ENCODE measurements around the gene PDX1. TPM values are rescaled to one million over a fixed set of nuclear protein-coding genes. Genes with fewer than 3 reads are reported as not detected.
"Not testable (repeated sequence)": the region's sequence is repeated elsewhere in the genome, so short reads cannot be mapped to it uniquely, and the experiment has no call there.

The PDX1 gene
- total and polyA plus RNA-seq, 4 experiments from 2014 or later: not detected

- intact Hi-C loops (cut with micrococcal nuclease): no loop called here
- Mint-ChIP-seq H3K27ac (no peak overlapping the region), H3K4me1 (peaks cover 3 to 22% (median 12%) of the 10 kb centered on the region in 4 donors), H3K27me3 (peaks cover 44 to 56% of the 10 kb centered on the region in 2 donors), H3K9me3 (no peaks in the 10 kb centered on the region), H3K36me3 (no peaks in the 10 kb centered on the region), H3K4me3 (peak overlapping the region in 5 of 8 donors; percentile 1 to 60 (median 46))
- H3K36me3 ChIP-seq (ENCODE audit: insufficient read depth, low read length): no peaks in the 10 kb centered on the region
- H3K4me1 ChIP-seq (ENCODE audit: insufficient read depth, low read length): peaks cover 13% of the 10 kb centered on the region
- H3K27me3 ChIP-seq (ENCODE audit: insufficient read depth, low read length): peaks cover 32% of the 10 kb centered on the region
- ChIA-PET POLR2A (ENCODE audit: partially characterized antibody) (no interaction called here), CTCF (ENCODE audit: partially characterized antibody) (interaction anchor here (0.8 to 1.0 kb wide), 2 partner anchors 9 to 10 kb away, joined by 3 read pairs; no protein-coding TSS in a partner anchor)
- no peak overlapping the region for H3K4me3 ChIP-seq (ENCODE audit: low read length in 2 of 2)
- no peak for DNase-seq
- H3K27ac ChIP-seq (ENCODE audit: low read depth, low read length): no peak overlapping the region
- H3K9me3 ChIP-seq (ENCODE audit: control insufficient read depth in 1 of 2, low read length in 2 of 2): no peaks in the 10 kb centered on the region
Observed at GRCh38 chr13:27961227-27962085, 41.7 kb downstream of the PDX1 start.

DNA sequence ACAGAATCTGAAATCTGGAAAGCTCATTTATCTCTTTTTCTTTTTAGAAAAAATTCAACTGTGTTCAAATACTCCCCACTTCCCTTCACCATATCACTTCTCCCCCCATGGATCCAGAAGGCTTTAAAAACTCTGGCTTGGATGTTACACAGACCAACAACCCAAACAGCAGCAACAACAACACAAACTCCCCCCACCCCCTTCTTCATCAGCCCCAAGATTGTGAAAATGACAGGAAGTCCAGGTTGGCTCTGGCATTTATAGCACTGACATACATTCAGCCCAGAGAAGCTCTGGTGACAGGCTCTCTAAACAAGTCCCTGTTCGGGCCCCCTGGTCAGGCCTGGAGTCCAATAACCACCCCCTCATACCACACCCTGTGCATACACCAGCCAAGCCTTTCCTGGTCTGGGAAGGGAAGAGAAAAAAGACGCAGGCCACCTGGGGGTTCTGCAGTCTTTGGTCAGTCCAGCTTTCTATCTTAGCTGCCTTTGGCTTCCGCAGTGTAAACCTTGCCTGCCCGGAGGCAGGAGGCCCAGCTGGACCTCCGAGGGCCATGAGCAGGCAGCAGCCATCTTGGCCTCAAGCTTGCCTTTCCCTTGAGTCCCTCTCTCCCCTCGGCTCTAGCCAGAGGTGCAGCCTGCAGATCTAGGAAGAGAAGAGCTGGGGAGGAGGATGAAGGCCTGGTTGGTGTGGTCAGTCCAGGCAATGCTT, 42.5 kb downstream of the PDX1 start:
- DNase-seq: no peak
- peak overlapping the region in 4 of 8 donors; percentile 10 to 55 (median 26) for H3K4me3 Mint-ChIP-seq
- peaks cover 44 to 57% of the 10 kb centered on the region in 2 donors for H3K27me3 Mint-ChIP-seq
- H3K27ac Mint-ChIP-seq: no peak overlapping the region
- H3K9me3 Mint-ChIP-seq: no peaks in the 10 kb centered on the region
- intact Hi-C loops (cut with micrococcal nuclease): no loop called here
- H3K27ac ChIP-seq (ENCODE audit: low read depth, low read length): no peak overlapping the region
- no peaks in the 10 kb centered on the region for H3K36me3 ChIP-seq (ENCODE audit: insufficient read depth, low read length)
- H3K27me3 ChIP-seq (ENCODE audit: insufficient read depth, low read length): peaks cover 29% of the 10 kb centered on the region
- H3K4me1 Mint-ChIP-seq: peaks cover 3 to 28% (median 14%) of the 10 kb centered on the region in 4 donors
- no peaks in the 10 kb centered on the region for H3K36me3 Mint-ChIP-seq
- POLR2A ChIA-PET (ENCODE audit: partially characterized antibody): no interaction called here
- H3K4me1 ChIP-seq (ENCODE audit: insufficient read depth, low read length): peaks cover 13% of the 10 kb centered on the region
- CTCF ChIA-PET (ENCODE audit: partially characterized antibody): interaction anchor here (0.8 to 1.0 kb wide), 2 partner anchors 8 to 11 kb away, joined by 3 read pairs; no protein-coding TSS in a partner anchor
- H3K9me3 ChIP-seq (ENCODE audit: control insufficient read depth in 1 of 2, low read length in 2 of 2): no peaks in the 10 kb centered on the region
- no peak overlapping the region for H3K4me3 ChIP-seq (ENCODE audit: low read length in 2 of 2)

GRCh38 chr13:27962982-27963381, 43.2 kb downstream of the PDX1 start:
- POLR2A ChIA-PET (ENCODE audit: partially characterized antibody): no interaction called here

DNA sequence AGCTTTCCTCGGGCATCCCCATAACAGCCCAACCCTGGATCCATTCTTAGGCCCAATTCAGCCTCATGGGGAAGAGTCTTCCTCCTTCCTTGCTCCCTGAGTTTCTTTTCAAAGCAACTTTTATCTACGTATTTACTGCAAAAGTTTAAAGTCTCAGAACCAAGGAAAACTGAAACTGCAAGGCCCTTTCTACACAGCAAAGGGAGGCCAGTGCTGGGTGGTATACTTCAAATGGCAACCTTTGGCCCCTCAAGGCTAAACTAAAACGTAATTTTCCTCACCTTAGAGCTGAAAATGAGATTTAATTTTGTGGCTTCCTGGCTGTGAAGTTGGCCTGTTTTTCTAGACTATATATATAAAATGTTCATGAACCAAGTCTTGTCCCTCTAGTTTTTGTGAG, 43.7 kb downstream of the PDX1 start:
- Mint-ChIP-seq H3K27me3 (peaks cover 52 to 59% of the 10 kb centered on the region in 2 donors), H3K4me3 (no peak overlapping the region), H3K9me3 (no peaks in the 10 kb centered on the region), H3K27ac (no peak overlapping the region), H3K4me1 (peaks cover 3 to 36% (median 18%) of the 10 kb centered on the region in 4 donors), H3K36me3 (no peaks in the 10 kb centered on the region)
- POLR2A ChIA-PET (ENCODE audit: partially characterized antibody): no interaction called here
- H3K4me3 ChIP-seq (ENCODE audit: low read length in 2 of 2): no peak overlapping the region
- no peaks in the 10 kb centered on the region for H3K36me3 ChIP-seq (ENCODE audit: insufficient read depth, low read length)
- intact Hi-C loops (cut with micrococcal nuclease): no loop called here
- DNase-seq: no peak
- no peak overlapping the region for H3K27ac ChIP-seq (ENCODE audit: low read depth, low read length)
- H3K27me3 ChIP-seq (ENCODE audit: insufficient read depth, low read length): peaks cover 27% of the 10 kb centered on the region
- no peaks in the 10 kb centered on the region for H3K9me3 ChIP-seq (ENCODE audit: control insufficient read depth in 1 of 2, low read length in 2 of 2)
- CTCF ChIA-PET (ENCODE audit: partially characterized antibody): no interaction called here
- peaks cover 13% of the 10 kb centered on the region for H3K4me1 ChIP-seq (ENCODE audit: insufficient read depth, low read length)

More at GRCh38 chr13:27962982-27963381, 43.2 kb downstream of the PDX1 start:
- Histone ChIP-seq H3K4me3 (ENCODE audit: low read length in 2 of 2) (no peak overlapping the region), H3K27ac (ENCODE audit: low read depth, low read length) (no peak overlapping the region), H3K4me1 (ENCODE audit: insufficient read depth, low read length) (peaks cover 13% of the 10 kb centered on the region), H3K36me3 (ENCODE audit: insufficient read depth, low read length) (no peaks in the 10 kb centered on the region), H3K9me3 (ENCODE audit: control insufficient read depth in 1 of 2, low read length in 2 of 2) (no peaks in the 10 kb centered on the region), H3K27me3 (ENCODE audit: insufficient read depth, low read length) (peaks cover 31% of the 10 kb centered on the region)
- H3K9me3 Mint-ChIP-seq: no peaks in the 10 kb centered on the region
- peaks cover 3 to 35% (median 18%) of the 10 kb centered on the region in 4 donors for H3K4me1 Mint-ChIP-seq
- intact Hi-C loops (cut with micrococcal nuclease): no loop called here
- H3K27ac Mint-ChIP-seq: no peak overlapping the region
- H3K36me3 Mint-ChIP-seq: no peaks in the 10 kb centered on the region
- H3K27me3 Mint-ChIP-seq: peaks cover 51 to 61% of the 10 kb centered on the region in 2 donors
- H3K4me3 Mint-ChIP-seq: no peak overlapping the region
- DNase-seq: no peak
- CTCF ChIA-PET (ENCODE audit: partially characterized antibody): no interaction called here

GRCh38 chr13:27964206-27964605, 44.4 kb downstream of the PDX1 start:
- H3K9me3 Mint-ChIP-seq: not testable (repeated sequence)
- peaks cover 54 to 56% of the 10 kb centered on the region in 2 donors for H3K27me3 Mint-ChIP-seq

GRCh38 chr13:27964741-27965323, 45.0 kb downstream of the PDX1 start:
- intact Hi-C loops (cut with micrococcal nuclease): no loop called here

More at GRCh38 chr13:27964206-27964605, 44.4 kb downstream of the PDX1 start:
- POLR2A ChIA-PET (ENCODE audit: partially characterized antibody); intact Hi-C loops (cut with micrococcal nuclease); H3K36me3 ChIP-seq (ENCODE audit: insufficient read depth, low read length); H3K9me3 ChIP-seq (ENCODE audit: control insufficient read depth in 1 of 2, low read length in 2 of 2); DNase-seq; H3K27ac ChIP-seq (ENCODE audit: low read depth, low read length); H3K4me3 ChIP-seq (ENCODE audit: low read length in 2 of 2); H3K4me3 Mint-ChIP-seq; H3K27ac Mint-ChIP-seq; H3K36me3 Mint-ChIP-seq: not testable (repeated sequence)
- H3K4me1 Mint-ChIP-seq: peaks cover 4 to 41% (median 18%) of the 10 kb centered on the region in 4 donors
- peaks cover 24% of the 10 kb centered on the region for H3K27me3 ChIP-seq (ENCODE audit: insufficient read depth, low read length)
- CTCF ChIA-PET (ENCODE audit: partially characterized antibody): interaction anchor here (0.9 to 1.3 kb wide), 3 partner anchors 11 to 138 kb away, joined by 3 read pairs; partner anchors contain the start of gene URAD
- peaks cover 18% of the 10 kb centered on the region for H3K4me1 ChIP-seq (ENCODE audit: insufficient read depth, low read length)

More at GRCh38 chr13:27964741-27965323, 45.0 kb downstream of the PDX1 start:
- H3K36me3 Mint-ChIP-seq: no peaks in the 10 kb centered on the region
- H3K27me3 ChIP-seq (ENCODE audit: insufficient read depth, low read length): peaks cover 30% of the 10 kb centered on the region
- DNase-seq: no peak
- H3K4me3 Mint-ChIP-seq: peak overlapping the region in 1 of 8 donors; percentile 8
- H3K4me1 Mint-ChIP-seq: peaks cover 9 to 46% (median 24%) of the 10 kb centered on the region in 4 donors
- H3K4me3 ChIP-seq (ENCODE audit: low read length in 2 of 2): no peak overlapping the region
- H3K9me3 Mint-ChIP-seq: no peaks in the 10 kb centered on the region
- no peaks in the 10 kb centered on the region for H3K36me3 ChIP-seq (ENCODE audit: insufficient read depth, low read length)
- CTCF ChIA-PET (ENCODE audit: partially characterized antibody): interaction anchor here (0.9 to 1.3 kb wide), 3 partner anchors 11 to 138 kb away, joined by 3 read pairs; partner anchors contain the start of gene URAD
- no peaks in the 10 kb centered on the region for H3K9me3 ChIP-seq (ENCODE audit: control insufficient read depth in 1 of 2, low read length in 2 of 2)
- peaks cover 18% of the 10 kb centered on the region for H3K4me1 ChIP-seq (ENCODE audit: insufficient read depth, low read length)
- no peak overlapping the region for H3K27ac Mint-ChIP-seq
- POLR2A ChIA-PET (ENCODE audit: partially characterized antibody): no interaction called here
- peaks cover 59% of the 10 kb centered on the region in 2 donors for H3K27me3 Mint-ChIP-seq
- H3K27ac ChIP-seq (ENCODE audit: low read depth, low read length): no peak overlapping the region
